Endothelial cell (in vitro differentiated cells): Measurements from ENCODE around the gene CYP20A1. TPM values are rescaled to one million over a fixed set of nuclear protein-coding genes. Genes with fewer than 3 reads are reported as not detected.

Source experiments
- DNase-seq: peaks from one replicate; pipeline ENCODE4 v3.0.0; 2021; ENCODE audit warnings: low spot score
- H3K27ac Mint-ChIP-seq: one replicate; pipeline ENCODE4 v1.8.0; 2021; ENCODE audit warnings: mixed read lengths, inconsistent platforms; ENCODE audit not compliant: unreplicated experiment
- H3K27me3 Mint-ChIP-seq: one replicate; pipeline ENCODE4 v1.8.0; 2021; ENCODE audit warnings: mild to moderate bottlenecking, moderate library complexity, mixed read lengths, inconsistent platforms; ENCODE audit not compliant: unreplicated experiment
- H3K36me3 Mint-ChIP-seq: one replicate; pipeline ENCODE4 v1.8.0; 2021; ENCODE audit warnings: mild to moderate bottlenecking, low read depth, mixed read lengths, inconsistent platforms; ENCODE audit not compliant: unreplicated experiment
- H3K4me1 Mint-ChIP-seq: one replicate; pipeline ENCODE4 v1.8.0; 2021; ENCODE audit warnings: mild to moderate bottlenecking, mixed read lengths, inconsistent platforms; ENCODE audit not compliant: unreplicated experiment
- H3K4me3 Mint-ChIP-seq: one replicate; pipeline ENCODE4 v1.8.0; 2021; ENCODE audit warnings: mild to moderate bottlenecking, mixed read lengths, inconsistent platforms; ENCODE audit not compliant: unreplicated experiment
- H3K9me3 Mint-ChIP-seq: one replicate; pipeline ENCODE4 v1.8.0; 2021; ENCODE audit warnings: mixed read lengths, inconsistent platforms; ENCODE audit not compliant: unreplicated experiment
- CTCF ChIP-seq: fragments of 200-600 bp; sonication (generic); IDR thresholded peaks from one replicate; pipeline ENCODE4 v1.5.0; 2021; ENCODE audit warnings: antibody characterized with exemption; ENCODE audit not compliant: unreplicated experiment
- total RNA-seq: library from RNA; stranded (reverse); fragmentation: NEBNext Ultra II Directional; extraction: Animal tissue kit (Norgen Biotek cat#: 25700); gene quantifications from one replicate; pipeline ENCODE4 v1.2.1, GENCODE V29; 2021; ENCODE audit not compliant: unreplicated experiment

CYP20A1 gene
- total RNA-seq, 1 donor from 2014 or later: 15.2 TPM

- Mint-ChIP-seq H3K36me3 (peaks cover 16% of the 10 kb centered on the region), H3K4me1 (peaks cover 15% of the 10 kb centered on the region), H3K4me3 (no peak overlapping the region), H3K27ac (no peak overlapping the region), H3K9me3 (no peaks in the 10 kb centered on the region), H3K27me3 (peaks cover 2% of the 10 kb centered on the region)
- DNase-seq: no peak
- no peak for TF ChIP-seq CTCF
Observed at GRCh38 chr2:203344667-203345066, 105.8 kb downstream of the CYP20A1 start.

DNA sequence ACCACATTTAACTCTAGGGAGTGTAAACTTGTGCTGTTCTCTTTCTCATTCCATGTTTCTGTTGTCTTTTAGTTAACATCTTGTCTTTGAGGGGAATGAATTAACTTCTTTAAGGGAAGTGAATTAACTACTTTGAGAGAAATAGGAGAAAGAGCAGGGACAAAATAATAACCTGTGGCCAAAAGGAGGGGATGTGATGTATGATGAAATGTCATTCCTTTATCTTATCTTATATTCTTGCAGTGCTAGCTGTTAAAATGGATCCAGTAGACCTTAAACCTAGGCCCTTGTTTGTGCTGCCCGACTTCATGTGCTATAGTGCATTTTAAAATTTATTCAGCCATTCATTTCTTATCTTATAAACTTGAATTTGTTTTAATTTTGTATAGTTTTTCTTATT is 107.8 kb downstream of the CYP20A1 start:
- peaks cover 16% of the 10 kb centered on the region for H3K36me3 Mint-ChIP-seq

GRCh38 chr2:203347375-203347774 is 108.6 kb downstream of the CYP20A1 start:
- Mint-ChIP-seq H3K9me3 (no peaks in the 10 kb centered on the region), H3K36me3 (peaks cover 16% of the 10 kb centered on the region), H3K27me3 (peaks cover 2% of the 10 kb centered on the region), H3K4me1 (peaks cover 6% of the 10 kb centered on the region), H3K27ac (no peak overlapping the region), H3K4me3 (no peak overlapping the region)
- no peak for DNase-seq
- no peak for TF ChIP-seq CTCF

More for the DNA sequence above, 107.8 kb downstream of the CYP20A1 start:
- Mint-ChIP-seq H3K27me3 (peaks cover 2% of the 10 kb centered on the region), H3K27ac (no peak overlapping the region), H3K4me3 (no peak overlapping the region), H3K4me1 (peaks cover 6% of the 10 kb centered on the region), H3K9me3 (no peaks in the 10 kb centered on the region)
- no peak for DNase-seq
- TF ChIP-seq CTCF: no peak

GRCh38 chr2:203352604-203353255 is 113.9 kb downstream of the CYP20A1 start:
- Mint-ChIP-seq H3K27ac (no peak overlapping the region), H3K36me3 (no peaks in the 10 kb centered on the region), H3K4me1 (peaks cover 20% of the 10 kb centered on the region), H3K9me3 (no peaks in the 10 kb centered on the region), H3K4me3 (no peak overlapping the region), H3K27me3 (peaks cover 2% of the 10 kb centered on the region)
- DNase-seq: no peak
- no peak for TF ChIP-seq CTCF

- Mint-ChIP-seq H3K9me3 (no peaks in the 10 kb centered on the region), H3K36me3 (peaks cover 9% of the 10 kb centered on the region), H3K27me3 (no peaks in the 10 kb centered on the region), H3K4me1 (peaks cover 23% of the 10 kb centered on the region), H3K27ac (peak overlapping the region; percentile 94), H3K4me3 (no peak overlapping the region)
- DNase-seq: no peak
- TF ChIP-seq CTCF: no peak
Observed at GRCh38 chr2:203354966-203355365, 116.1 kb downstream of the CYP20A1 start.

Other genes starting within 250 kb of the CYP20A1 start
- gene NBEAL1, start 224.1 kb upstream of the CYP20A1 start, total RNA-seq: 11.6 TPM
- gene ABI2, start 89.4 kb downstream of the CYP20A1 start, total RNA-seq: 101 TPM